HL-60/S4 (cell line): Measurements from ENCODE around the gene NID1.

Source experiments
- in situ Hi-C: fragments of 300-500 bp; cut with MboI; formaldehyde crosslinking; loops from 2 replicates; pipeline ENCODE4 v1.14.3; 2022; ENCODE audit warnings: low sequenced_read_pairs

The NID1 gene

DNA sequence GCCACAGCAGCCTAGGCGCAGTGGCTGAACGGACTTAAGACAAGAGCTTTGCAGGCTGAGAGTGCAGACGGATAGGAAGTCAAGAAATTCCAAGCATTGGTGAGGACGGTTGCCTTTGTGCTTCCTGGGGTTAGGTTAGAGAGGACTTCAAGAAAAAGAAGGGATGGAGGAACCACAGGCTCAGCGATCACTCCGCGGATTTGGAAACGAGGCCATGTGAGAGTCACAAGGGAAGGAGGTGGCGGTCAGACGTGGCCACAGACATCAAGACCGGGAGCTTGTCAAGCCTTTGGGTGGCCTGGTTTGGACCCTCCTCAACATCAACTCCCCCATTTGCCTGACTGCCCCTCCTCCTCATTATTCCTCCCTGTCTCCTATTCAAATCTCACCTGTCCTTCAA is 62.3 kb downstream of the NID1 start:
- in situ Hi-C loops: no loop called here

DNA sequence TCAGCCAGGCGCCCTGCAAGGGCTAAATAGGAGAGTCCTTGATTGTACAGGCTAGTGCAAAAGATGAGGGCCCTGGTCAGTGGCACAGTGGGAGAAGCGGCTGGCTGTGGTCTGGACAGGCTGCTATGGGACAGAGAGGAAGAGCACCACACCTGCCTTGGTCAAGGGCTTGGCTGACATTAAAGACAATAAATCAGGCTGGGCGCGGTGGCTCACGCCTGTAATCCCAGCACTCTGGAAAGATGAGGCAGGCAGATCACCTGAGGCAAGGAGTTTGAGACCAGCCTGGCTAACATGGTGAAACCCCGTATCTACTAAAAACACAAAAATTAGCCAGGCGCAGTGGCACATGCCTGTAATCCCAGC is 62.9 kb downstream of the NID1 start:
- in situ Hi-C loops: no loop called here

DNA sequence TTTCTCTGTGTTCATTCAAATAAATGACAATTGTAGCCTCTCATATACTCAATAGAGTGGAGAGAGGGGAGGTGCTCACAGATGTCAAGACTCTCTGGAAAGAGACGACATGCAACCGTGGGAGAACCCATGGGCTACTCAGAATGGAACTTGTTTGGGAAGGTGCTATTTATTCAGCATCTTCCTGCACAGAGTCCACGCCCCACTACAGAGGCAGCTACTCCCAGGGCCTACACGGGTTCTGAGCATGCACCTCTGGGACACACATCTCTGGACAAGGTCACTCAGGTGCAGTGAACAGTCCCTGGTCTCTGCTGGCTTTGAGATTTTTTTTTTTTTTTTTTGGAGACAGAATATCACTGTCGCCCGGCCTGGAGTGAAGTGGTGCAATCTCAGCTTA is 64.1 kb downstream of the NID1 start:
- in situ Hi-C loops: no loop called here

DNA sequence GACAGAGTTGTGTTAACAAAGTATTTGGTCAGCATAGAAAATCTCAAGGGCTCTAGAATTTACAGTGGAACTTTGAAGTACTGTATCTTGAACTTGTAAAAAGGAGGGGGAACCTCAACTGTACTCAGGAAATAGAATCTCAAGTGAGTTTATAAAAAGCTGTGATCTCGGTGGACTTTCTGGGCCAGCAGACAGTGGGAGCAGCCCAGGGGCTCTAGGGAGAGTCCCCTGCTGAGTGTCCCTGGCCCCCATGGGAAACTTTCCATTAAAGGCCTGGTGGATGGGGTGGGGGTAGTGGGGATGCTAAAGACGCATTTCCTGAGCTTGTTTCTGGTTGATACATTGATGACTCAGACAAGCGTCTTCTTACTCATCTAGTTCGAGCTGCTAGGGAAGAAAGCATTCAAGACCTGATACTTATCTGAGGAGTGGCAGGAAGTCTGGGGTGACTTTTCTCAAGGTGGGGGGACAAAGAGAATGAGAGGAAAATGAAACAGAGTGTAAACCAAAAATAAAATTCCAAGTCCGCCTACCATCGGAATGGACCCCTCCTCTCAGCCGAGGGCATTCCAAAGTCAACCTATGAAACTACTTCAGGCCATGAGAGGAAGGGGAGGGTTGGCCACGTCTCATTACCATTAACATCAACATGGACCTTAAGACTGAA is 65.5 kb downstream of the NID1 start:
- in situ Hi-C loops: no loop called here

DNA sequence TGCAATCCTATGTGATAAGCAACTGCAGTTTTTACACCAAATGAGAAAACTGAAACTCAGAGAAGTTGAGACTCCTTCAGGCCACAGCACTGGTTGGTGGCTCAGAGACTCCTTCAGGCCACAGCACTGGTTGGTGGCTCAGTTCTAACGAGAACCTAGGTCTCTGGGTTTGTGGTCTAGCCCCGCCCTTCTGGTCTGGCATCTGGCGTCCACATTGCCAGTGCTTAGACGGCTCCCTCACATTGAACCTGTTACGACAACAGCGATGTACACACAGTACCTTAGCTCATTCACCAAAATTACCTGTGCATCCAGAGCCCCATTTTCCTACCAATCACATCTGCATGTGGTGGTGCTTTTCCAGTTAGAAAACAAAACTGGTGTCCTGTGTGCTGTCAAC is 66.1 kb downstream of the NID1 start:
- in situ Hi-C loops: no loop called here

DNA sequence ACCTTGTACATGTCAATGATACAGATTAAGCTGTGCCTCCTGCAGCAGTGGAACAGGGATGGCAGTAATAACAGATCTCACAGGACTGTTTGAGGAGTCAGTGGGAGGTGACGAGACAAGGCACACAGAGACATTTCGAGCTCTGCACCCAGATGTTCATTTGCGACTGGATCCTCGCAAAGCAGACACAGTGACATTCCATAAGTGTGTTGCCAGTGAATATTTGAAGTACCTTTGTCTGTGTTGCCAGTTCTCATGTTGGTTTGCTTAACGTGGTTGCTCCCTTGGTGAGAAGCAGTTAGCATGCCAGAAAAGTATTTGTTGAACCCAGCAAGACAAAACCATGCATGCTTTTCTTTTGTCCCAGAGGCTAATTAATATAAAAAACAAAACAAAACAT is 67.0 kb downstream of the NID1 start:
- in situ Hi-C loops: no loop called here

DNA sequence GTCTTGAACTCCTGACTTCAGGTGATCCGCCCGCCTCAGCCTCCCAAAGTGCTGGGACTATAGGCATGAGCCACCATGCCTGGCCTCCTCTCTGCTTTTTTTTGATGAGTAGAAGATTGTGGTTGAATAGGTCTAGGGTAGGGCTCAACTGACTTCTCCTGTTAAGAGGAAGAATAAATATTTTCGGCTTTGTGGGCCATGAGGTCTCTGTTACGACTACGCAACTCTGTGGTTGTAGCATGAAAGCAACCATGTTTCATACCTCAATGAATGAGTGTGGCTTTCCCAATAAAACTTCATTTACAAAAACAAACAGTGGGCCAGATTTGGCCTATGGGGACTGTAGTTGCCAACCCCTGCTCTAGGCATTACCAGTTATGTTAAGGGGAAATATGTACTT is 67.8 kb downstream of the NID1 start:
- in situ Hi-C loops: no loop called here

DNA sequence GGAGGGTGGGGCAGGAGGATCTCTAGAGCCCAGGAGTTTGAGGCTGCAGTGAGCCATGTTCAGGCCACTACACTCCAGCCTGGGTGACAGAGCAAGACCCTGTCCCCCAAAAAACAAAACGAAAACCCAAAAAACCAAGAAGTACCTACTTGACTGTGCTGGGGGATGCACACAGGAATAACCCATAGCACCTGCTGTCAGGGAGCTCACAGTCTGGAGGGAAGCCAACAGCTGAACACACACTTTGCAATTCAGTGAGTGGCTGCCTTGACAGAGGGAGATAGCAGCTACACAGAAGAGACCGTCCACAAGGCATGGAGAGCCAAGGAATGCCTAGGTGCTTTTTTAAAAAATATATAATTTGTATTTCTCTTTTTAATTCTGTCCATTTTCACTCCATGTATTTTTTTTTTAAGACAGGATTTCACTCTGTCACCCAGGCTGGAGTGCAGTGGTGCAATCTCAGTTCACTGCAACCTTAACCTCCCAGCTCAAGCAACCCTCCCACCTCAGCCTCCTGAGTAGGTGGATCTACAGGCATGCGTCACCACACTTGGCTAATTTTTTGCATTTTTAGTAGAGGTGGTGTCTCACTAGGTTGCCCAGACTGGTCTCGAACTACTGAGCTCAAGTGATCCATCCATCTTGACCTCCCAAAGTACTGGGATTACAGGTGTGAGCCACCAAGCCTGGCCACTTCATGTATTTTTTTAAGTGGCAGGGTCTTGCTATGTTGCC is 68.7 kb downstream of the NID1 start:
- in situ Hi-C loops: no loop called here

DNA sequence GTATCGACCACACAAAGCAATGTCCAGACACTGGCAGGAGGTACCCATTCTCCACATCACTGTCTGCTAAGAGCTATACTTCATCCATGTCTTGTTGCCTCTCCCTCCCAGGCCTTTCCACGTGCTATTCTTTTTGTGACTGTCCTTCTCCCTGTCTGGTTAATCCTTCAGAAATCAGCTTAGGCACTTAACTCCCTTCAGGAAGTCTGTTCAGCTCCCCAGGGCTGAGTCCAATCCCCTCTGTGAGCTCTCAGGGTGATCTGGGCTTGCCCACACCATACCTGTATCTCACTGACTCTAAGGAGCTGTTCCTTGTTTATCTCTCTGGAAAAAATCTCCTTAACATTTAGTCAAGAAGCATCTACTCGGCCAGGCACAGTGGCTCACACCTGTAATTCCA is 69.4 kb downstream of the NID1 start:
- in situ Hi-C loops: no loop called here

DNA sequence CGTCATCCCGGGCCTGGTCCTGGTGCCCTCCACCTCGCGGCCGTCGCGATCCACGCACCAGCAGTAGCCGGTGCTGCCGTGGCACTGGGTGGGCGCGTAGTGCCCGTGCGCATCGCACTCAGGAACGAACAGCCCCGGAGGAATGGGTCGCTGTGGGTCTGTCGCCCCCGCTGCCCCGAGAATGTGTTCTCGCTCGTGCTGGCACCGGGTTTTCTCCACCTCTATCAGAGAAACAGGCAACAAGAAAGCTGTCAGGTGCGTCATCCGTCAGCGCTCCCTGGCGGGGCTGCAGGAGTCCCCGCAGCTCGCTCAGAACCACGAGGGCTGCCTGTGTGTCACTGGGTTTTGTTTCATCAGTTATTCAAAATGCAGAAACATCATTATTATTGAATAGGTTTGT is 71.2 kb downstream of the NID1 start:
- in situ Hi-C loops: no loop called here

DNA sequence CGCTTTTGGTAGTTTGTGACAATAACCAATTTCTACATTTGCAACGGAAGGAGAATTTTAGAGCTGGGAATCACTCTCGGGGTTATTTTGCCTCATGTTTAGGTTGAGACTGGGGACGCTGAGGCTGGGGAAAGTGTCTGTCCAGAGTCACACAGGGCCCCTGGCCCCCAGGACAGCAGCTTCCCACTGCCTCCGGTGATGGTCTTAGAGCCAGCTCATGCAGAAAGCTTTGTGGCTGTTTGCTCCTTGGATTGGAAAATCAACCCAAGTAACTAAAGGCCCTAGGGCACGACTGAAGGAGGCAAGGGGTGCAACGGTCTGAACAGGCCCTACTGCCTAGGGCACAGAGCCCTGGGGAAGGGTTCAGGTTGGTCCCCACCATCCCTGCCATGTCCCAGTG is 72.0 kb downstream of the NID1 start:
- in situ Hi-C loops: no loop called here

DNA sequence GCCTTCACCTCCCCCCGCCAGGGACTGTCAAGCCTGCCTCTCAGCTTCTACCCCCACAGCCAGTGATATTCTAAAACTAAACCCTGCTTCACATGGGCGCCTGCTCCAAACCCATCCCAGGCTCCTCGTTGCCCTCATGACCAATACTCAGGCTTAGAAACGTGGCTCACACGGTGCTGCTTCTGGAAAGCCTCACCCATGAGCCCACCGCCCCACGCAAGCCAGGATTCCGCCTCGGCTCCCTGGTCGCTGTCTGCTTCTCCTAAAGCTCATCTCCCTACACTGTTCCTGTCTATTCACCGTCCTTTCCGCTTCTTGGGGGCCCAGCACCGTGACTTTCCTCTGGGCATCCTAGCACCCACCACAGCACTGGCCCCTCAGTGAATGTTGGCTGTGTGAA is 72.5 kb downstream of the NID1 start:
- in situ Hi-C loops: no loop called here

DNA sequence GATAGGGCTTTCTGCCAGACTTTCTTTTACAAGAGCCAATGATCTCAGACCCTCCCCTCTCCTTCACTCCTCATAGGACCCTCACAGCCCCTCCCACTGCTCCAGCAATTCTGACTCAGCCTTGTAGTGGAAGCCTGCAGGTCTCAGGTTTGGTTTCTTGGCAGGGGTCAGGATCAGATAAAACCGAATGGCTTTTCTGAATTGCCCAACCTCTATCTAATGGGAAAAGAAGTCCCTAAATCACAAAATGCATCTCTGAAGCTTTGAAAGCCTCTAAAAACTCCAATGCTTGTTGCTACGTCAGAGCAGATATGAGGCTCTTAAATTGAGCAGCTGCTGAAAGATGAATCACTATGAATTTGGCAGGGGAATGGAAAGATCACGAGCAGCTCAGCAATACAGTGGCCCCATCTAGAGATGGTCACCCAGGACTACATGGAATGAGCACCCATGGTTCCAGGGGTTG is 74.5 kb downstream of the NID1 start:
- in situ Hi-C loops: no loop called here

DNA sequence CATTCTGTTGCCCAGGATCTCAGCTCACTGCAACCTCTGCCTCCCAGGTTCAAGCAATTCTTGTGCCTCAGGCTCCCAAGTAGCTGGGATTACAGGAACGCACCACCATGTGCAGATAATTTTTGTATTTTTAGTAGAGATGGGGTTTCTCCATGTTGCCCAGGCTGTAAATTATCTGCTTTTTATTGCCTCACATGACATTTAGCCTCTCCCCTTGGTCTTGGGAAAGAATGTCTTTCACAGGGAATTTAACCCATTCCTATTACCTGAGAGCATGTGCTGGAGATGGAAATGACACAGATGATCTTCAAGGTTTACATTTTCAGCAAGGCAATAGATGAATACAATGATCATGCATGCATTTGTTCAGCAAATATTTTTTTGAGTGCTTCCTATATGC is 75.8 kb downstream of the NID1 start:
- in situ Hi-C loops: no loop called here

DNA sequence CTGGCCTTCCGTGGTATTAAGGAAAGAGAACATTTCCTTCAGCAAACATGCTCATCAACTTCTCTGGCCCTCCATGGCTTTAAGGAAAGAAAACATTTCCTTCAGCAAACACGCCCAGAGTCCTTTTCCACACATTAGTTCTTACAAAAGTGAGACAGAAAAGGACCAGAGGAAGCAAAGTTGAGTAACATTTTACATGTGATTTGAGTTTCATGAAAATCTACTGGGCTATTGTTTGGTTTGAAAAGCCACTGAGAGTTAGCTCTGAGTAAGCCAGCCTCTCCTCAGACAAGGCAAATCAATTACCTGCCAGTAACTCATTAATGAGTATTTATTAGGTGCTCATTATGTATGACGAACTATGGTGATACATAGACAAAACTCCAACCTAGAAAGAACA is 78.0 kb downstream of the NID1 start:
- in situ Hi-C loops: no loop called here

DNA sequence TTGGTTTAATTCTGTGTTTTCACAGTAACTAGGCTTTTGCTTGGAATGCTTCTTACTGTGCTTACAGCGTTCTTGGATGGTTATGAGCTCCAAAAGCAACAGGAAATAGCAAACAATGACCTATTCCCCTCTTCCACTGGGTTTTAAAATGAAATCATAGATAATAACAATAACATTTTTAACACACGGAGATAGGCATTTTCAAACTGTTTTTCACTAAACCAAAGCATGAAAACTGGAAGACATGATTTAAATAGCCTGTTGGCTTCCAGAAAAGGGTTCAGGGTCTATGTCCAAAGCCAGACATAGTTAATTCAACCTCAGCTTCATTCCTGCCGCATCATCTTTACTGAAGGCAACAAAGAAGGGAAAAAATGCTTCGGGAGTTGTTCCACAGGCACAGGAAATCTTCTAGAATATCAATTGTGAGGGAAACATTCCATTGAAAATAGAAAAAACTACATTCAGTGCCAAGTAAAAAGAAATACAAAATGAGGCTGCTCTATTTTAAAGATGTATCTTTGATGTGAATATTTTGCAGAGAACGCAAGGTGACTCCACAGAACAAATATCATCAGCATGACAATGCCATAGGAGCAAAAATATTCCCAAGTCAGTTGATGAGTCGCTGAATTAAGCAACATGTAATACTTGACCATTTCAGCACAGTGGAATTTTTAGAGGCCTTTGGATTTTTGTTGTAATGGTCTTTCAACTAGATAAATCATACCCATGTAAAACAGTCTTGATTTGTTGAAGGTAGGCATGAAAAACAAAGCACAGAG is 80.7 kb downstream of the NID1 start:
- in situ Hi-C loops: no loop called here

DNA sequence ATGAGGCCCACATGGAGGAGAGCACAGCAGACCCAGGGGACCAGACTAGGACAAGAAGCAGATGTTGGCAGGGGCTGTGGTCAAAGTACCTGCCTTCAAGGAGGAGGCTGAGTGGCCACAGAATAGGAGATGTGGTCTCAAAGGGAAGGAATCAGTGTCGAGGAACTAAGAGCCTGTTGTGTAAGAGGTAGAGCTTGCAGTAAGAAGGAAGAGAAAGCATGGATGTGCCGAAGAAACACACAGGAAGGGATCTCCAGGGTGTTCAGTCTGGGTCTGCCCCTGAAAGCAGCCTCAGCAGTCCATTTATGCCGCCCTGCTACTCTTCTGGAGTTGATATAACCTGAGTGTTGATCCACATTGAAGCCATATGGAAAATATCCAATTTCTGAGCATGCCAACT is 83.9 kb downstream of the NID1 start:
- in situ Hi-C loops: no loop called here

DNA sequence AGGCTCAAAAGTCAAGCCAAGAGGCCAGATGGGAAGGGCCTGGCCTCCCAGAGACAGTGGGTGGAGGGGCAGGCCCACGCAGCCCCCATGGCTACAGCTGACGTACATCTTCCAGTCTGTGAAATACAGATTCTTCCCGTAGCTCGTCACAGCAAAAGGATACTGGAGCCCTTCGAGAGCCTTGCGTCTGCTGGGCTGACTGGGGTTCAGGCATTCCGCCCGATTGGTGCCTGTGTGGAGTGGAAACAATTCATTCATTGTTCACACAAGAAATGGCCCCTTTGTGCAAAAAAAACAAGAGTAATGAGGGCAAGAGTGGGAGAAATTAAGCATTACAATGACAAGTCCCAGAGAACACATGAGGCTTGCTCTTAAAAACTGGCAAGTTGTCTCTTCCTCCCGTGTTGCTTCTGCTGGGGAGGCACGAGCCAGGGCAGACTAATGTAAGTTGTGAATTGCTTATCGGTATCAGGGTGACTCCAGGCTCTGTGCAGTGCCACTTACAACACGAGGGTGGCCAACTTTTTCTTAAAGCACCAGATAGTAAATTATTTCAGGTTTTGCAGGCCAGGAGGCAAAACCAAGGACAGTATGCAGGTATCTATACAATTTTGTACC is 85.1 kb downstream of the NID1 start:
- in situ Hi-C loops: no loop called here

DNA sequence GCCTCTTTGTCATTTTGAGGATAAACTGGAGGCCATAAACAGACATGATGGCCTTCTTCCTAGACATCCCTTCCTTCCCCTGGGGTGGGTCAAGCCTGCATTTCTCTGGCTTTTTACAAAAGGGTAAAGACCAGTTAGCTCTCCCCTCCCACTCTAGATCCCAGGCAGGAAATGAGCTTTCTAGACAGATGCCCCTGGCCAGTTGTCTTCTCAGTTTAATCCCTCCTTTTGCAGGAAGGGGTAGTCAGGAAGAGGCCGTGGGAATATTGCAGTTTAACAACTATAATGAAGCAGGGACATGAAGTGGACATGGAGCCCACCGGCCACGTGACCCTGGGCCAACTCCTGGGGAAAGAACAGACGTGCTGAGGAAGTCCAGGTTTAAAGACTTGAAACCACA is 85.7 kb downstream of the NID1 start:
- in situ Hi-C loops: no loop called here

DNA sequence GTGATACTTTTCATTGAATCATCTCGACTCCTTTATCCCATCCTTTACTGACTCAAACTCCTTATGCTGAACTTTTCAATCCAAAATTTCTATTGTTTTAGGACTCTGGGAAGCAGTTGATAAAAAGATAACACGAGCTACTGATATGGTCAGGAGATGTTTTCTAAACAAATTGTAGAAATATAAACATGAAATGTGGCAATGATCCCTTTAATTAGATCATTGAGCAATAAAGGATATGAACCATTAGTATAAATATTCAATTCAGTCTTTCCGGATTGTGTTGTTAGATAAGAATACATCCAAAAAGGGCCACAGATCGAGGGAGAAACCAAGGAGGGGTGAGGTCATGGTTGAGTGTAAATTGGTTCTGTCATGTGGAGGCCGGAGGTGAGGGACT is 88.4 kb downstream of the NID1 start:
- in situ Hi-C loops: no loop called here

DNA sequence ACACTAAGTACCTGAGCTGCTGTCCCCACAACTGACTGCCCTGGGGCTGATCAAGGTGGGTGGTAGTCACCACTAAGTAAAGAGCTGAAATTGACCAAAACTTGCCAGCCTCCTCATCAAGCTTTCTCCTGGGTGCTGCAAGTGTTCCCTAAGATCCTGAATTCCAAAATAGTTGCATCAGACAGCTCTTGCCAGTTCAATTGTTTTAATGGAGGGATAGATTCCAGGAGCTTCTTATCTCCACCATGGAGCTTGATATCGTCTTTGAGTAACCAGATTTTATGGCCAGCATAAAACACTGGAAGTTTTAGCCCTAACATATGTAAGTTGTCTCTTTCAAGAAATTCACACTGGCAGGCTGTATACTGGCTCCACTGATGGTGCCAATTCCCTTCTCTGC is 90.3 kb downstream of the NID1 start:
- in situ Hi-C loops: loop anchor here (25.0 kb wide), 2 partner anchors 462 to 862 kb away; partner anchors contain the start of gene B3GALNT2
